Muscle of arm (tissue), 14 donors: Measurements from ENCODE around the gene BCO2. TPM values are rescaled to one million over a fixed set of nuclear protein-coding genes. Genes with fewer than 3 reads are reported as not detected.
"Not testable (repeated sequence)": the region's sequence is repeated elsewhere in the genome, so short reads cannot be mapped to it uniquely, and the experiment has no call there.

Experiments used
- DNase-seq: peaks from one replicate; pipeline ENCODE4 v3.0.0-alpha.2; 2013
- long read RNA-seq, 11 donors: transcript quantifications; one replicate each; lab custom pipeline, GENCODE V29; 2026
- polyA plus RNA-seq, 12 donors: library from polyadenylated mRNA; unstranded; fragments of 120-200 nt; gene quantifications; one replicate each; pipeline ENCODE4 v1.2.1, GENCODE V29; 2013; ENCODE audit not compliant: insufficient read length in 12 of 12

BCO2 gene, protein sequence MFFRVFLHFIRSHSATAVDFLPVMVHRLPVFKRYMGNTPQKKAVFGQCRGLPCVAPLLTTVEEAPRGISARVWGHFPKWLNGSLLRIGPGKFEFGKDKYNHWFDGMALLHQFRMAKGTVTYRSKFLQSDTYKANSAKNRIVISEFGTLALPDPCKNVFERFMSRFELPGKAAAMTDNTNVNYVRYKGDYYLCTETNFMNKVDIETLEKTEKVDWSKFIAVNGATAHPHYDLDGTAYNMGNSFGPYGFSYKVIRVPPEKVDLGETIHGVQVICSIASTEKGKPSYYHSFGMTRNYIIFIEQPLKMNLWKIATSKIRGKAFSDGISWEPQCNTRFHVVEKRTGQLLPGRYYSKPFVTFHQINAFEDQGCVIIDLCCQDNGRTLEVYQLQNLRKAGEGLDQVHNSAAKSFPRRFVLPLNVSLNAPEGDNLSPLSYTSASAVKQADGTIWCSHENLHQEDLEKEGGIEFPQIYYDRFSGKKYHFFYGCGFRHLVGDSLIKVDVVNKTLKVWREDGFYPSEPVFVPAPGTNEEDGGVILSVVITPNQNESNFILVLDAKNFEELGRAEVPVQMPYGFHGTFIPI
- polyA plus RNA-seq = 10 to 100 TPM in 4 of 12 donors, 1 to 10 TPM in 7, not detected in 1; 3.4 to 28.6 (median 8.0) TPM
- long read RNA-seq, donor 1, partial matches to known transcripts = 8 of 10 reads
- long read RNA-seq, donor 1, other reads (novel, unspliced or antisense) = 0 of 10 reads
- long read RNA-seq, donor 2, partial matches to known transcripts = 0 of 3 reads
- long read RNA-seq, donor 2, other reads (novel, unspliced or antisense) = 0 of 3 reads
- long read RNA-seq, donor 3 = 0 reads
- long read RNA-seq, donor 4 = 0 reads
- long read RNA-seq, donor 5 = 0 reads
- long read RNA-seq, donor 6 = 0 reads
- long read RNA-seq, donor 7 = 0 reads
- long read RNA-seq, donor 8 = 0 reads
- long read RNA-seq, donor 9 = 0 reads
- long read RNA-seq, donor 10, partial matches to known transcripts = 0 of 1 reads
- long read RNA-seq, donor 10, other reads (novel, unspliced or antisense) = 0 of 1 reads
- long read RNA-seq, donor 11, partial matches to known transcripts = 0 of 1 reads
- long read RNA-seq, donor 11, other reads (novel, unspliced or antisense) = 0 of 1 reads

DNA sequence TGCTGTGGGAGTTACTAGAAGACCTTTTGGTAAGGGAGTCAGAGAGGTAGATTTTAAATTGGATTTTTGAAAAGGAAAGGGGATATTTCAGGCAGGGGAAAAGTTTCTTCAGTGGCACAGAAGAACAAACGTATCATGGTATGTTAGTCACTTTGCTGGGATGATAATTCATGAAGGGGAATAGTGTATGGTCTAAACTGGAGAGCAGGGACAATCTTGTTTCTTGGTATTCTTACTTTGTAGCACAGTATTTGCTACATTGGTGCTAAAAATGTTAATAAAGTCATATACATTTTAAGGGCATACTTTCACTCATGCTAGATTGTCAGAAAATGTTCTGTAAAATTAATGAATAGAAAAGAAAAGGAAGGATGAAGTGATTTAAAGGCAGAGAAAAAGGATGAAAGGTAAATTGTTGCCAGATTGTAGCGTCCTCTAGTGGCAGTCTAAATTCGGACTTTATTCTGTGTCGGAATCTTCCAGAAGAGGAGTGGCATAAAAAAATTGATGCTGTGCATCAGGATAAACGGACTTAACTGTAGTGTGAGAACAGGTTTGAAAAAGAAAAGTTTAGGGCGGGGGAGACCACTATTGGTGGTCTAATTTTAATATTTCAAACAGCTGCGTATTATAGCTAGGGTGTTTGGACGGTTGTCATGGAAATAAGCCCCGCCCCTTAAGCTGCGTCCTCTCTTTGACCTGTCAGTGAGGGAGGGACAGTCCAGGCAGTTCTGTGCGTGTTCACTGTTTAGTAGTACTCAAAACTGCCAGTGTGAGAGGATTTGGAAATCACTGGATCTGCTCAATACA lies at the start of gene BCO2:
BCO2 (plus strand) TSS at position 724 of the 810 bp plus-strand sequence. CDS start 90 bp downstream, outside the sequence.
- DNase-seq = peak; percentile 91

DNA sequence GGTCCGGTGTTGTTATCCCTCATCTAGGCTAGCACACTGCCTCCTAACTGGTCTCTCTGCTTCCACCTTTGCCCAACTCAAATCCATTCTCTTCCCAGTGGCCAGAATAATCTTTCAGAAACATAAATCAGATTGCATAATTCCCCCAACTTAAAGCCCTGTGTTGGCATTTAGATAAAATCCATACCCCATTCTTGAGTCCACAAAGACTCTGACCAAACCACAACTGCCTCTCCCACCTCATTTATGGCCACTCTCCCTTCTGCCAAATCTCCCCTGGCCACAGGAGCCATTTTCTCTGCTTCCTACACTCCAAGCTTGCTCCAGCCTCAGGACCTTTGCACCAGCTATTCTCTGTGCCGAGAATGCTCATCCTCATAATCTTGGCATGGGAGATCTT lies 48.3 kb upstream of the BCO2 start:
- no peak for DNase-seq

DNA sequence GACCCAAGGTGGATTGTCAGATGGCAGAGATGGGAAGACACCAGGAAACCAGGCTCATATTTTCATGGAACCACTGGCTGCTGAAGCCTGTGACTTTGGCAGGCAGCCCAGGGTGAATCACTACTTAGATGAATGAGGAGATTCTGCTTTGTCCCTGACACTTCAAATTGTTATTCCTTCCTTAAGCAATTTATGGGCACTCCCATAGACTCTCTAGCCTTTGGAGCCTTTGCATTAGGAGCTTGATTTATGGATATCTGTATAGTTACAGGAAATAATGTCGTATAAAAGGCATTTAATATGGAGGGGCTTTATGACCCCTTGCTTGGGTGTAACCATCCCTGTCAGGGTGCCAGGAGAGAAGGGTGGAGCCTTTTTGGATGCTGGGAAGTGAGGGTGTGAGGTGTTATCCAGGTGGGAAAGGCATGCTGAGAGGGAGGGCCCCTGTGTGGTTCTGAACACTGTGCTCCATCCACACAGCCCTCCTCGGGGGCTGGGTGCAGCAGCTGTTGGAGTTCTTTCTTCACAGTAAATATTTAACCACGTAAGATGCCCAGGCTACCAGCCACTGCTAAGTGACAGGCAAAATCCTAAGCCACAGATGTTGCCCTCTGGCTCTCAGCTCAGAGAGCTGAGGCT lies 46.7 kb upstream of the BCO2 start:
- no peak for DNase-seq

DNA sequence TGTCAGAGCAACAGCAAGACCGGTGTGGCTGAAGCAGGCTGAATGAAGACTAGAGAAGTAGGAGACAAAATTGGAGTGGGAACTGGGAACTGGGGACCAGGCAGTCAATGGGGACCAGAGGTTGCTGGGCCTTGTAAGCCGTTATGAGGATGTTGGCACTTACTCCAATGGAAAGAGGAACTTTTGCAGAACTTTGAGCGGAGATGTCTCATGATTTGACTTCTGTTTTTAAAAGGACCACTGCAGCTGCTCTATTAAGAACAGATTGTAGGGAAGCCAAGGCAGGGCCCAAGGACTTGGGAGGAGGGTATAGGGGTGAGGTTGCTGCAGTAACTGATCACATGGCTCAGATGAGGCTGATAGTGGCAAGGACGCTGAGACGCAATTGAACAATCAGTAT lies 45.7 kb upstream of the BCO2 start:
- no peak for DNase-seq

DNA sequence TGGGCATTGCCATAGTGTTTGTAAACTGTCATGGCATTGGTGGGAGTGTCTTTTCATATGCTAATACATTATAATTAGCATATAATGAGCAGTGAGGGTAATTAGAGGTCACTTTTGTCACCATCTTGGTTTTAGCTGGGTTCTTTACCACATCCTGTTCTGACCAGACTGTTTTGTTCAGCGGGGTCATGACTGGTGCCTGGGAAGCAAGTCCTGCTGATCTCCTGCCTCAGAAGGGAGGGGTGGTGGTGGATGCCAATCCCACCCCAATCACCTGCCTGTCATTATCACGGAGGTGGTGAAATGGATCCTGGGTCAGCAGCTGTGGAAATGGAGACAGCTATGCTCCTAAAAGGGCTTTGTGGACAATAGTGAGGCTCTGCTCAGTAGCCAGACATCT lies 42.6 kb upstream of the BCO2 start:
- DNase-seq = no peak

DNA sequence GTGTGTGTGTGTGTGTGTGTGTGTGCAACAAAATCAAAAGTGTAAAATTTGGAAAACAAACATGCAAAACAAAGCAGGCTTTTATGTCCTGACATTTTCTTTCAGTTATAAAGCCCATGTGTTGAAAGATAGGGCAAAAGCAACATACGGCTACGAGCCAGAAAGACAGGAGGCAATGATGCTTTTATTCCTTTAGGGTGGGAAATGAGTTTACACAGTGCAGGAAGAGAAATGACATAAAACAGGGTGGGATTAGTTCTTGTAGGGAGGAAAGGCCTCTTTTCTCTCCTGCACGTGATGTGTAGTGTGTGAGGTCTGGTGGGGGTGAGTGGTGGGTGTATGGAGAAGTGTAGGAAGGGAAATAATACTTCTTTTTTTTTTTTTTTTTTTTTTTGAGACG lies 40.8 kb upstream of the BCO2 start:
- DNase-seq = no peak

DNA sequence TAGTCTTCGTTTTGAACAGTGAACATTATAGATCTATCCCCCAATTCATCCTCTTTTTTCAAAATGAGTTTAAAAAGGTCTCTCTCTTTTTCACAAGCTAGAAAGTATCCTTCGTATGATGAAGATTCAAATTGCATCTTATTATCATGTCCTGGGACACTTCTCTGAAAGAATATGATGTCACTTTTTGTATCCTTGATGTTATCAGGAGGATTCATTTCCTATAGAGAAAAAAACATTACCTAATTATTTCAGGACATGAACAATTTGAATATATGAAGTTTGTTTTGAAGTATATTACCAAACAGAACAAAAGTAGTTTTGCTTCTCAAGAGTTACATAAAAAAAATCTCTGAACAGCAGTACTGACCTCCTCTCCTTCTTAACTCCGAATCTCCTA lies 31.7 kb upstream of the BCO2 start:
- DNase-seq = no peak

DNA sequence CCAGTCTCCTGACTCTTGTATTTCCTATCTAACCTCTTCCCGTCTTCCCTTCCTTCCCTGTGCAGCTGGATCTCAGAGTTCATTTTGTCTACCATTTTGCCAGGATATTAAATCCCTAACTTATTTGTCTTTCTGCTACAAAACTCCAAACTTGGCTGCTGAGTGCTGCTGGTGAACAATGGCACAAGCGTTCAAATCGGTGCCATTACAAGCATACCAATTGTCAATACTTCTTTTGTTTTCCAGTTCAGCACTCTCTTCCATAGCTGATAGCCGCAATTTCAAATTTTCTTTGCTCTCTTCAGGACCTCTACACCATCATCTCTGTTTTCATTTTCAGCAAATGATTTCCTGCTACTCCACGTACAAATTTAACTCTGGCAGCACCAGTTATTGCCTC lies 24.8 kb upstream of the BCO2 start:
- no peak for DNase-seq

DNA sequence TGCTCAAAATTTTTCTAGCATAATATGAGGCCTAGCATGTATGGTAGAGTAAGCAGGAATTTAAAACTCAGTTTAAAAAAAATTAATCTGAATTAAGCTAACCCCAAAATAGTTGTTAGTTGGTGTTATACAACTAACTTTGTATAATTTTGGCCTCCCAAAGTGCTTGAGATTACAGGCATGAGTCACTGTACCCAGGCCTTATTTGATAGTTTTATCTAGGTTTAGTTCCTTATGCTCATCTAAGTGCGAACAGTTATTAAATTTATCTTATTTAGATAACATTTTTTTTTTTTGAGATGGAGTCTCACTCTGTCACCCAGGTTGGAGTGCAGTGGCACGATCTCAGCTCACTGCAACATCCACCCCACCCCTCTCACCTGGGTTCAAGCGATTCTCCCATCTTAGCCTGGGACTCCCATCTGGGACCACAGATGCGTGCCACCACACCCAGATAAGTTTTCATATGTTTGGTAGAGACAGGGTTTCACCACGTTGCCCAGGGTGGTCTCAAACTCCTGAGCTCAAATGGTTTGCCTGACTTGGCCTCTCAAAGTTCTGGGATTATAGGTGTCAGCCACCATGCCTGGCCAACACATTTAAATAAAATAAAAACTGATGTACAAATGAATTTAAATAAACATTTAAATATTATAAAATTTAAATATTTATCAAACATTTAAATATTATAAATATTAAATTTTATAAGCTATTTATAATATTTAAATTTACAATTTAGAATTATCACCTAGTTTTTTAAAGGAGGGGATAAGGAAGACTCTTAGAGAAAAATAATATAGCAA lies 19.0 kb upstream of the BCO2 start:
- no peak for DNase-seq

DNA sequence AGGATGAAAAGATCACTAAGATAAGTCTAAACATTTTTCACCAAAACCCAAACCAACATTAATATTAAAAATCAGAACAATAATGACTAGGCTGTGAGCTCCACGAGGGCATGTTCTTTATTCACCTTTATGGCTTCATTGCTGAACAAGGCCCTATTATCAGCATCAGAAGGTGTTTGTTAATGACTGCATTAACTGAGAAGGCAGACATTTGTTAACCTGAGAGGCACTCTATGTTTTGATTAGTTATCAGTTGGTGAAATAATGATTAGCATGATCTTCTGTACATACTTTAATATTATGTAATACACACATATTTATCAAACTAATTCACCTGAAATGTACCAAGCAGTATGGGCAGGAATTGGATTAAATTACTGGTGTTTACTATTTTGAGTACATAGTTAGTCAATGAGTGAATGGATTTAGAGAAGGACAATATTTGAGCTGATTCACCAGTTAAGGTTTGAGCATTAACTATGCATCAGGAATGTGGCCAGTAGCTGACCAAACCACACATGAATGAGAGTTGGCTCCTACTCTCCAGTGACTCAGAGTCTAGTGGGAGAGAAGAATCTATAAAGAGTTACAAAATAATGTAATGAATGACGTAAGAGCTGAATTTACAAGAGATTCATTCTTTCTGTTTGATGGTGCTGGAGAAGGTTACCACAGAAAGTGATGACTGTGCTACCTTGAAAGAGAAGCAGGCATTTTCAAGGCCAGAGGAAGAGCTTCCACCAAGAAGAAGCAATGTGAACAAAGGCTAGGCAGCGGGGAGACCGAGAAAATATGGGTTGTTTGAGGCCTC lies 18.2 kb upstream of the BCO2 start:
- no peak for DNase-seq

DNA sequence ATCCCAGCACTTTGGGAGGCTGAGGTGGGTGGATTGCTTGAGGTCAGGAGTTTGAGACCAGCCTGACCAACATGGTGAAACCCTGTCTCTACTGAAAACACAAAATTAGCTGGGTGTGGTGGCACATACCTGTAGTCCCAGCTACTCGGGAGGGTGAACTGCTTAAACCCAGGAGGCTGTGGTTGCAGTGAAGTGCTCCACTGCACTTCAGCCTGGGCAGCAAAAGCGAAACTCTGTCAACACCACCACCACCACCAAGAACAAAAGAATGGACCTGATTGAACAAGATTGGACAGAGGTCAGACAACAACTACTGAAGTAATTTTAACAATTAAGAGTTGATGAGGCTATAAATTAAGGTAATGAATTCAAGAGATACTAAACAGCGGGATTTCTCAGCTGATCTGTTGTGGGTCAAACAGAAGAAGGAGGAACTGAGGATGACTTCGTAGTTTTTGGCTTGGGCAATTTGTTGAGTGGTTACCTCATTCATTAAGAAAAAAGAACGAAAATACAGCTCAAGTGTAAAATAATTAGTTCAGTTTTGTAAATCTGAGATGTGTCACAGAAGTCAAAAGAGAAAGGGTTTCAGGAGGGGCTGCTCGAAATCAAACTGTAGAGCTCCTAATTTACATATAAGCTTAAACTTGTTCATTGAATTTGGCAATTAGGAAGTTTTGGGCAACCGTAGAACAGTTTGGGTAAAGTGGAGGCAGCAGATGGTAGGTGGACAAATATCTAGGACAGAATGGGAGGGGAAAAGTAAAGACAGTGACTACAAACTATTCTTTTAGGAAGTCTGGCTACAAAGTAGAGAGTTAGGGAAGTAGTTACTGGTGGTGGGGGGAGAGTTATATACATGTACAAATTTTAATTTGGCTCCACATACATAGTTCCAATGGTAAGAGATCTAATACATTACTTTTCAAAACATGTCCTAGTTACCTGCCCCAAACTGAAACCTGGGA lies 15.9 kb upstream of the BCO2 start:
- DNase-seq = no peak

DNA sequence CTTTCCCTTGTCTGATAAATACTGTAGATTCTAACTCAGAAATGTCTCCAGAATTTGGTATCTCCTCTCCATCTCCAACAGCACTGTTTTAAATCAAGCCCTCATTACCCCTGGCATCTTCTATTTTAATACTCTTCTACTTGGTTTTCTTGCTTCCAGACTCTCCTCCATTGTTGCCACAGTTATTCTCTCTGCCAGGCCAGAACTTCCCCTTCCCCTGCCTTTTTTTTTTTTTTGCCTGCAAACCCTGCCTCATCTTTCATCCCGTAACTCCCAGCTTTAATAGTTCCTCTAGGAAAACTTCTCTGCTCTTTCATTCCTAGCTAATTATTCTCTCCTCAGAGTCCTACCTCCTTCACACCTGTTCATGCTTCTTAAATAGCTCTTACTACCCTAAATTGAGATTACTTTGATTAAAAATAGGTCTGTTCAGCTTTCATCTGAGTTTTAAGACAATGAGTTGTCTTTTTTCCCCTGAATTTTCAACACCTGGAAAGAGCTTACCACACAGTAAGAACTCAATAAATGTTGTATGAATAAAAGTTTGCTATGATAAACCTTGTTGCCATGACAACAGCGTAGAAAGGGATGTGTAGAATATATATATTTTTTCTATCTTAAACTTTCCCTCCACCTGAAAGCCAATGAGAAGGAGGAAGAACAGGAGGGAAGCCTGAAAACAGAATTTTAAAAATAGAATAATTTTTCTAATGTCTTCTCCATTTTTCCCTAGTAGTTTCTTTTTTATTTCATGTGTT lies 15.0 kb upstream of the BCO2 start:
- no peak for DNase-seq

DNA sequence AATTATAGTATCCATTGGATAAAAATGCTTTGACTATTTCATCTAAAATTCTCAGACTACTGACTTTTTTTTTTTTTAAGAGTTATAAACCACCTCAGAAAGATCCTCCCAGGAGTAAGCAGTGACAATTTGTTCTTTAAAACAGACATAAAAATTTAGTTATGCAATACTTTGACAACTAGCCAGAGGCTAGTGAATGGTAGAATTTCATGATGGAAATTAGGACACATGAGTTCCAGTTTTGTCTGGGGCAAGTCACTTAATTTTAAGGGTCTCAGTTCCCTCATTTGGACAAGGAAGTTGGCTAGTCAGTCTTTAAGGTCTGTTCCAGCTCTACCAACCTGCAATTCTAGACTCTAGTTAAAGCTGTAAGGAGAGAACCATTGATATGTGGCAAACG lies 14.3 kb upstream of the BCO2 start:
- no peak for DNase-seq

DNA sequence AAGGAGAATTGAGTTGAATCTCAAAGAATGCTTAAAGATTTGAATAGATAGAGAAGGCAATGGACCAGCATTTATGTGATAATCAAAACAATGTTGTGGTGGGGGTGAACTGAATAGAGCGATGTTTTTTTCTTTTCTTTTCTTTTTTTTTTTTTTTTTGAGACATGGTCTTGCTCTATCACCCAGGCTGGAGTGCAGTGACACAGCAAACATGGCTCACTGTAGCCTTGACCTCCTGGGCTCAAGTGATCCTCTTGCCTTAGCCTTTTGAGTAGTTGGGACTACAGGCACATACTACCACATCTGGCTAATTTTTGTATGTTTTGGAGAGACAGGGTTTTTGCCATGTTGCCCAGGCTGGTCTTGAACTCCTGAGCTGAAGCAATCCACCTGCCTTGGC lies 13.1 kb upstream of the BCO2 start:
- not testable (repeated sequence) for DNase-seq

DNA sequence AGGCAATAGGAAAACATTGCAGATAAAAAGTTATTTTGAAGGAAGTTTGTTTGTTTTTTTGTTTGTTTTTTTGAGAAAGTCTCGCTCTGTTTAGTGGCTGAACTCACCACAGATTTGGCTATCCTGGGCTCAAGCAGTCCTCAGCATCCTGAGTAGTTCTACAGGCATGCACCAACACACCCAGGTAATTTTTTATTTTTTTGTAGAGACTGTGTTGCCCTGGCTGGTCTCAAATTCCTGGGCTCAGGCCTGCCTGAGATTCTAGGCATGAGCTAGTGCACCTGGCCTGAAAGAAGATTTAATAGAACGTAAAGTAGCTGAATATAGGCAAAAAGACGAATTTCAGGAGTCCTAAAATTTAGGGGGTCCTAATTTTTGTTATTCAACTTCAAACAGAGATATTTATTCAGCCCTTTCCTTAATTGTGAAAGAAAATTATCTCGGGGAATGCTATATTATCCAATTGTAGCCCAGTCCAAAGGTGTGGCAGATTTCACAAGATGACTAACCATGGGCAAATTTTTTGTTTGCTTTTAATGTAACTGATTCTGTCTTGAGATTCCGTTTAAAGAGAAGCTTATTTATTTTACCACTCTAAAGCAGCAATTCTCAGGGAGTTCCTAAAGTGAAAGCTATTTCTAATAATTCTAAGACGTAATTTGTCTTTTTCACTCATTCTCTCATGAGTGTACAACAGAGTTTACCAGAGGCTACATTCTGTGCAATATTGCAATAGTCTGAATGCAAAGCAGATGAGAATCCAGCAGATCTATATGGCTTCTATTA lies 12.4 kb upstream of the BCO2 start:
- DNase-seq = no peak
